ENCODE measurements around the gene SRC. TPM values are rescaled to one million over a fixed set of nuclear protein-coding genes. Genes with fewer than 3 reads are reported as not detected.

SRC gene
- total RNA-seq, 4 donors from 2014 or later = 17.1 to 23.7 (median 17.8) TPM

DNA sequence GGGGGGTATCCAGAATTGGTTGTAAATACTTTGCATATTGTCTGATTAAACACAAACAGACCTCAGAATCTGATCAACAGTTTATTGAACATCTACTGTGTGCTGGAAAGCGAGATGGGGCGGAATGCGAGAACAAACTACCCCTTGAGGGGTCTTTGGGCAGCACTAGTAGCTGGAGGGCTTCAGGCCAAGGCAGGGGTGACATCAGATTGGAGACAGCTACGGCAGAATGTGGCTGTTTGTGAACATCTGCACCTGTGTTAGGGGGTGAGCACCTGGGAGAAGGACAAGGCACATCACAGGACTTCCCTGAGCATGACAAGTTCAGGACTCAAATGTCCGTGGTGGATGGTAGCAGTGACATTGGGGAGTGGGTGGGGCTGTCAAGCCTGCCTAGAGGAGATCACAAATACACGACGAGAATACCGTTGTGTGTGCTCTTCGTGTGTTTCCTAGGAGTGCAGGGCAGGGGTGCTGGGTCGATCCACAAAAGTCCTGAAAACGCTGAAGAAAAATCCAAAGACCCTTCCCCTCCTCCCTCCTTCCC, 59.5 kb downstream of the SRC start:
- H3K27ac ChIP-seq = no peak overlapping the region
- peaks cover 0 to 10% of the 10 kb centered on the region in 2 donors for H3K4me1 ChIP-seq
- no peak overlapping the region for H3K4me3 ChIP-seq (replicated peaks in 1 of 3)
- H3K9me3 ChIP-seq = no peaks in the 10 kb centered on the region
- 76 to 82% methylated on average over 11 of the region's 11 CpGs for WGBS, 2 donors
- DNase-seq = no peak
- no peaks in the 10 kb centered on the region for H3K27me3 ChIP-seq
- intact Hi-C loops (cut with DNase I) = no loop called here
- no peaks in the 10 kb centered on the region for H3K36me3 ChIP-seq
- TF ChIP-seq CTCF (IDR thresholded peaks at IDR 0.05) (no peak), POLR2A (IDR thresholded peaks at IDR 0.05) (no peak)

DNA sequence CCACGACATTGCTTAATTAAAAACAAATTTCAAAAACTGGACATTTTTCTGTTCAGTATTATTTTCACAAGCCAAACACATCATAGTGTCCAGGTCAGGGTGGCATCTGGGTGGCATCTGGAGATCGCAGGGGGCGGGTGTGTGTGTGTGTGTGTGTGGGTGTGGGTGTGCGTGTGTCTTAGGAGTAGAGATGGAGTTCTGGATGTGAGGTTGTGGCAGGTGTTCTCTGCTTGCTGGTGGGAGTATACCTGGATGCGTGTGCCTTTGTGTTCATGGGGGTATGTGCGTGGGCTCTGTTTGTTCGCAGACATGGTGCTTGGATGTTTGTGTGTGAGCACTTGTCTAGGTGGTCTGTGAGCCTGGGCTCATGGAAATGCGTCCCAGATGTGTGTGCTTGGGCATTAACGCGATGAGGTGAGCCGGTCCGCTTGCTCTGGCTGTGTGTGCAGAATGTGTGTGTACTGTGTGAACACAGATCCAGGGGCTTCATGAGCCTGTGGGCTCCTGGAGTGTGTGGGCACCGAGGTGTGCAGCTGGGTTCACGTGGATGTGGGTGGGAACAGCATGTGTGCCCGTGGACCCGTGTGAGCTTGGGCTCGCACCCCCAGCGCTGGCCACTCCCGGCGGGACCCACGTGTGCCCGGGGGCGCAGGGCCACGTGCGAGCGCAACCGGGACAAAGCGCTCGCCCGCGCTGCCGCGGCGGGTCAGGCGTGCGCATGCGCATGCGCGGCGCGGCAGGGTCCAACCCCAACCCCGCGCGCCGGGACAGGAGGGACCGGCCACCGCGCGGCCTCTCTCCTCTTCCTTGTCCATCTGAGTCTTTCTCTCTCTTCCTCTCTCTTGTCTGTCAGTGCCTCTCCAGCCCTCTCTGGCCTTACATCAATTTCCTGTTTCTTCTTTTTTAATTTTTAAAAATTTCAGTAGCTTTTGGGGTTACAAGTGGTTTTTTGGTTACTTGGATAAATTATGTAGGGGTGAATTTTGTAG, 60.4 kb downstream of the SRC start:
- no peaks in the 10 kb centered on the region for H3K27me3 ChIP-seq
- H3K27ac ChIP-seq = no peak overlapping the region
- peak; percentile 28 to 34 for DNase-seq
- 16 to 17% methylated on average over 42 to 47 of the region's 49 CpGs for WGBS, 2 donors
- intact Hi-C loops (cut with DNase I) = no loop called here
- H3K9me3 ChIP-seq = no peaks in the 10 kb centered on the region
- TF ChIP-seq CTCF (IDR thresholded peaks at IDR 0.05) (no peak), POLR2A (IDR thresholded peaks at IDR 0.05) (no peak)
- H3K36me3 ChIP-seq = no peaks in the 10 kb centered on the region
- H3K4me1 ChIP-seq = peaks cover 0 to 10% of the 10 kb centered on the region in 2 donors
- H3K4me3 ChIP-seq (replicated peaks in 1 of 3) = peak overlapping the region in 1 of 3 donors; percentile 14

GRCh38 chr20:37407019-37407566, 61.2 kb downstream of the SRC start:
- Histone ChIP-seq H3K9me3 (no peaks in the 10 kb centered on the region), H3K4me1 (peaks cover 0 to 13% of the 10 kb centered on the region in 2 donors), H3K4me3 (replicated peaks in 1 of 3) (peak overlapping the region in 1 of 3 donors; percentile 14), H3K36me3 (no peaks in the 10 kb centered on the region), H3K27me3 (no peaks in the 10 kb centered on the region), H3K27ac (no peak overlapping the region)
- intact Hi-C loops (cut with DNase I) = no loop called here
- 49 to 58% methylated on average over 7 of the region's 7 CpGs for WGBS, 2 donors
- no peak for TF ChIP-seq CTCF (IDR thresholded peaks at IDR 0.05)
- no peak for TF ChIP-seq POLR2A (IDR thresholded peaks at IDR 0.05)
- DNase-seq = no peak

- no peak overlapping the region for H3K27ac ChIP-seq
- WGBS, 2 donors = 55 to 67% methylated on average over 14 of the region's 14 CpGs
- peaks cover 0 to 15% of the 10 kb centered on the region in 2 donors for H3K4me1 ChIP-seq
- no peaks in the 10 kb centered on the region for H3K9me3 ChIP-seq
- no peak overlapping the region for H3K4me3 ChIP-seq (replicated peaks in 1 of 3)
- no peaks in the 10 kb centered on the region for H3K27me3 ChIP-seq
- TF ChIP-seq POLR2A (IDR thresholded peaks at IDR 0.05) (no peak), CTCF (IDR thresholded peaks at IDR 0.05) (no peak)
- DNase-seq = no peak
- H3K36me3 ChIP-seq = no peaks in the 10 kb centered on the region
- intact Hi-C loops (cut with DNase I) = no loop called here
Measured at GRCh38 chr20:37407573-37408002, 61.6 kb downstream of the SRC start.

All from thyroid gland (tissue), 4 donors.